LNCAP (cell line): ENCODE data around the gene CNKSR3.

Source experiments
- TF ChIP-seq, protein P1 (sequence below): fragments of 450-650 bp; IDR thresholded peaks from 2 replicates; pipeline ENCODE4 v1.5.1; 2017; ENCODE audit warnings: mild to moderate bottlenecking

Gene CNKSR3

GRCh38 chr6:154388803-154389202, 121.7 kb downstream of the CNKSR3 start:
- TF ChIP-seq, protein P1, sequence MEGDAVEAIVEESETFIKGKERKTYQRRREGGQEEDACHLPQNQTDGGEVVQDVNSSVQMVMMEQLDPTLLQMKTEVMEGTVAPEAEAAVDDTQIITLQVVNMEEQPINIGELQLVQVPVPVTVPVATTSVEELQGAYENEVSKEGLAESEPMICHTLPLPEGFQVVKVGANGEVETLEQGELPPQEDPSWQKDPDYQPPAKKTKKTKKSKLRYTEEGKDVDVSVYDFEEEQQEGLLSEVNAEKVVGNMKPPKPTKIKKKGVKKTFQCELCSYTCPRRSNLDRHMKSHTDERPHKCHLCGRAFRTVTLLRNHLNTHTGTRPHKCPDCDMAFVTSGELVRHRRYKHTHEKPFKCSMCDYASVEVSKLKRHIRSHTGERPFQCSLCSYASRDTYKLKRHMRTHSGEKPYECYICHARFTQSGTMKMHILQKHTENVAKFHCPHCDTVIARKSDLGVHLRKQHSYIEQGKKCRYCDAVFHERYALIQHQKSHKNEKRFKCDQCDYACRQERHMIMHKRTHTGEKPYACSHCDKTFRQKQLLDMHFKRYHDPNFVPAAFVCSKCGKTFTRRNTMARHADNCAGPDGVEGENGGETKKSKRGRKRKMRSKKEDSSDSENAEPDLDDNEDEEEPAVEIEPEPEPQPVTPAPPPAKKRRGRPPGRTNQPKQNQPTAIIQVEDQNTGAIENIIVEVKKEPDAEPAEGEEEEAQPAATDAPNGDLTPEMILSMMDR, result no peak

GRCh38 chr6:154386848-154387717, 123.4 kb downstream of the CNKSR3 start:
- TF ChIP-seq, protein P1, result no peak

- TF ChIP-seq, protein P1, result no peak
Observed at GRCh38 chr6:154384191-154384590, 126.3 kb downstream of the CNKSR3 start.

- TF ChIP-seq, protein P1, result no peak
Observed at GRCh38 chr6:154383273-154383672, 127.2 kb downstream of the CNKSR3 start.

DNA sequence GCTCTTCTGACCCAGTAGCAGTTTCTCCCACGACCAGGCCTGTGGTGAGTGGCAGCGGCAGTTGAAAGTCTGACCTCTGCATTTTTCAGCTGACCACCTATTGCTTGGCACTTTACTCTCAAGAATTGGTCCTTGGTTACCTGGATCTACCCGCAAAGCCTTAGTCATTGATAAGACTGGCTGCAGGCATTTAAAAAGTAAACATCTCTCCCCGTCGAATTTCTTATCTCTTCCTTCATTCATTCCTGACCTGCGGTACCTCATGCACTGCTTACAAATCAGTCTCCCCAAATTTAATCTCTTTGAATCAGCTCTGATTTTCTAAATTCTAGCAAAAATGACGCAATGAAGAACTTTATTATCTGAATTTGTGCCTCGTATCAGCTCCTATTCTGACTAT, 127.7 kb downstream of the CNKSR3 start:
- TF ChIP-seq, protein P1, result no peak

DNA sequence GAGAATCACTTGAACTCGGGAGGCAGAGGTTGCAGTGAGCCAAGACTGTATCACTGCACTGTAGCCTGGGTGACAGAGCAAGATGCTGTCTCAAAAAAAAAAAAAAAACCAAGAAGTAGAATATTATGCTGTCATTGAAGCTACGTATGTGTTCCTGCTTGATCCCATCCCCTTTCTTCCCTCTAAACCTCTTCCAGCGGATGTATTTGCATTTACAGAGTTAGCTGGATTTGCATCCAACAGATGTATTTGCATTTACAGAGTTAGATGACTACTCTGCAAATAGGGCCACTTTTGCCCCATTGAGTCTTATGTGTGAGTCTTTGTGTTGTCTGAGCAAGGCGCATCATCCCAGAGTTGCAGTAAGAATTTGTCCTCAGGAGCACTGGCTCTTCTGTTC, 128.9 kb downstream of the CNKSR3 start:
- TF ChIP-seq, protein P1, result no peak

- TF ChIP-seq, protein P1, result no peak
Observed at GRCh38 chr6:154380741-154381140, 129.7 kb downstream of the CNKSR3 start.
